CD14-positive monocyte (primary cell): Measurements from ENCODE around the gene WNT5A. TPM values are rescaled to one million over a fixed set of nuclear protein-coding genes. Genes with fewer than 3 reads are reported as not detected.
A peak's percentile ranks its signal among the peaks of the same experiment; 100 is the strongest.

Experiments
- DNase-seq, 3 donors: peaks; one replicate each; pipeline ENCODE4 v3.0.0-alpha.2; 2011 to 2022
- H2AFZ ChIP-seq: 2 replicates; pipeline ENCODE4 v1.6.0; 2012; ENCODE audit warnings: mild to moderate bottlenecking, low read depth, low read length, inconsistent platforms; ENCODE audit not compliant: insufficient read depth, poor library complexity, severe bottlenecking
- H3K27ac ChIP-seq, 2 donors: 1 replicate in 1 of 2; 2 replicates in 1 of 2; pipeline ENCODE4 v1.5.1; 2012 to 2013; ENCODE audit warnings: low read length in 2 of 2, control low read depth in 1 of 2, inconsistent platforms in 1 of 2, low read depth in 1 of 2, mild to moderate bottlenecking in 1 of 2
- H3K27me3 ChIP-seq, 2 donors: one replicate each; pipeline versions ENCODE4 v1.6.0 to v1.6.1; 2011 to 2013; ENCODE audit warnings: low read length in 2 of 2; ENCODE audit not compliant: control insufficient read depth in 2 of 2, insufficient read depth in 2 of 2
- H3K36me3 ChIP-seq, 2 donors: replicated peaks in 1 of 2; 1 replicate in 1 of 2; 2 replicates in 1 of 2; pipeline versions ENCODE4 v1.5.1 to v1.6.1; 2012 to 2013; ENCODE audit warnings: low read length in 2 of 2, control low read depth in 1 of 2, inconsistent platforms in 1 of 2, mild to moderate bottlenecking in 1 of 2; ENCODE audit not compliant: insufficient read depth in 2 of 2, control insufficient read depth in 1 of 2
- H3K4me1 ChIP-seq, 2 donors: 1 replicate in 1 of 2; 2 replicates in 1 of 2; pipeline versions ENCODE4 v1.5.1 to v1.6.1; 2012 to 2013; ENCODE audit warnings: low read length in 2 of 2, control low read depth in 1 of 2, inconsistent platforms in 1 of 2, mild to moderate bottlenecking in 1 of 2, moderate library complexity in 1 of 2; ENCODE audit not compliant: insufficient read depth in 2 of 2, control insufficient read depth in 1 of 2
- H3K4me2 ChIP-seq: replicated peaks from 2 replicates; pipeline ENCODE3; 2012; ENCODE audit warnings: low read length, moderate library complexity, mild to moderate bottlenecking; ENCODE audit not compliant: poor library complexity, severe bottlenecking; ENCODE audit errors: extremely low read depth
- H3K4me3 ChIP-seq, 3 experiments: fragments of 200-600 bp in 1 of 3; sonication (generic) in 1 of 3; replicated peaks in 1 of 3; 1 replicate in 2 of 3; 2 replicates in 1 of 3; pipeline ENCODE4 v1.5.1; 2011 to 2013; ENCODE audit warnings: low read length in 3 of 3, mild to moderate bottlenecking in 3 of 3, control low read depth in 2 of 3, low read depth in 2 of 3, inconsistent platforms in 1 of 3, moderate library complexity in 1 of 3
- H3K79me2 ChIP-seq: 2 replicates; pipeline ENCODE4 v1.6.0; 2012; ENCODE audit warnings: mild to moderate bottlenecking, control low read depth, inconsistent platforms, low read length, moderate library complexity; ENCODE audit not compliant: insufficient read depth
- H3K9ac ChIP-seq: 2 replicates; pipeline ENCODE4 v1.6.0; 2017; ENCODE audit warnings: low read length, mild to moderate bottlenecking; ENCODE audit not compliant: insufficient read depth, poor library complexity, severe bottlenecking
- H3K9me3 ChIP-seq, 2 donors: replicated peaks in 1 of 2; 1 replicate in 1 of 2; 2 replicates in 1 of 2; pipeline versions ENCODE4 v1.5.1 to v1.6.1; 2012 to 2013; ENCODE audit warnings: low read length in 2 of 2, control low read depth in 1 of 2; ENCODE audit not compliant: control insufficient read depth in 1 of 2, insufficient read depth in 1 of 2
- H4K20me1 ChIP-seq: 2 replicates; pipeline ENCODE4 v1.6.0; 2012; ENCODE audit warnings: mild to moderate bottlenecking, low read length, control low read depth, moderate library complexity; ENCODE audit not compliant: insufficient read depth
- H3K27ac Mint-ChIP-seq, 7 donors: one replicate each; pipeline ENCODE4 v1.8.0; 2020; ENCODE audit warnings: mild to moderate bottlenecking in 7 of 7, mixed read lengths in 7 of 7, moderate library complexity in 6 of 7, inconsistent platforms in 2 of 7
- H3K27me3 Mint-ChIP-seq, 3 donors: one replicate each; pipeline ENCODE4 v1.8.0; 2021 to 2022; ENCODE audit warnings: low read depth in 3 of 3, mild to moderate bottlenecking in 3 of 3, mixed read lengths in 3 of 3, moderate library complexity in 3 of 3, inconsistent platforms in 1 of 3
- H3K36me3 Mint-ChIP-seq, 2 donors: one replicate each; pipeline ENCODE4 v1.8.0; 2020; ENCODE audit warnings: mixed read lengths in 2 of 2, inconsistent platforms in 1 of 2, mild to moderate bottlenecking in 1 of 2
- H3K4me1 Mint-ChIP-seq: one replicate; pipeline ENCODE4 v1.8.0; 2020; ENCODE audit warnings: mild to moderate bottlenecking, mixed read lengths
- H3K4me3 Mint-ChIP-seq, 2 donors: one replicate each; pipeline ENCODE4 v1.8.0; 2020; ENCODE audit warnings: mild to moderate bottlenecking in 2 of 2, mixed read lengths in 2 of 2, moderate library complexity in 1 of 2
- H3K9me3 Mint-ChIP-seq, 7 donors: one replicate each; pipeline ENCODE4 v1.8.0; 2020 to 2022; ENCODE audit warnings: mixed read lengths in 7 of 7, mild to moderate bottlenecking in 6 of 7, moderate library complexity in 6 of 7, inconsistent platforms in 2 of 7
- CTCF ChIP-seq: fragments of 200-600 bp; IDR thresholded peaks from one replicate; pipeline ENCODE4 v1.8.0; 2022; ENCODE audit warnings: antibody characterized with exemption, mild to moderate bottlenecking
- WGBS: methylation state at CpG from one replicate; pipeline ENCODE4 v1.1.5; 2013; ENCODE audit warnings: missing lambda C conversion rate; ENCODE audit not compliant: insufficient coverage; 5-methylcytosine and 5-hydroxymethylcytosine counted together
- intact Hi-C, 2 donors: fragments of 100-400 bp; cut with micrococcal nuclease; formaldehyde crosslinking; loops; one replicate each; pipeline versions ENCODE4 v1.15.0 to v1.15.1; 2023
- polyA plus RNA-seq, 3 donors: library from polyadenylated mRNA; depleted of rRNA in 1 of 3; unstranded in 2 of 3; stranded (reverse) in 1 of 3; fragments of 300-500 nt in 2 of 3; fragments of >200 nt in 1 of 3; fragmentation: Illumina TruSeq in 2 of 3; gene quantifications; 1 replicate in 2 of 3; 2 replicates in 1 of 3; pipeline ENCODE4 v1.2.3, GENCODE V29; 2012 to 2021

Gene WNT5A
- polyA plus RNA-seq, 3 donors: 0.01 to 0.03 TPM; not detected in 1

GRCh38 chr3:55435491-55435890 is 51.6 kb downstream of the WNT5A start:
- peaks cover 0 to 3% (median 2%) of the 10 kb centered on the region in 3 donors for H3K27me3 Mint-ChIP-seq
- Histone ChIP-seq H3K4me3 (no peak overlapping the region), H4K20me1 (no peaks in the 10 kb centered on the region), H3K36me3 (no peaks in the 10 kb centered on the region), H2AFZ (no peak overlapping the region), H3K79me2 (no peaks in the 10 kb centered on the region), H3K4me2 (no peak overlapping the region), H3K4me1 (no peaks in the 10 kb centered on the region), H3K27me3 (no peaks in the 10 kb centered on the region), H3K27ac (no peak overlapping the region), H3K9me3 (no peaks in the 10 kb centered on the region), H3K9ac (no peak overlapping the region)
- peaks cover 0 to 2% (median 0%) of the 10 kb centered on the region in 7 donors for H3K9me3 Mint-ChIP-seq
- intact Hi-C loops: no loop called here
- 93% methylated on average over 2 of the region's 8 CpGs for WGBS
- no peak for DNase-seq
- no peak overlapping the region for H3K4me3 Mint-ChIP-seq
- H3K4me1 Mint-ChIP-seq: no peaks in the 10 kb centered on the region
- no peak overlapping the region for H3K27ac Mint-ChIP-seq
- no peaks in the 10 kb centered on the region for H3K36me3 Mint-ChIP-seq
- no peak for TF ChIP-seq CTCF

- H3K36me3 Mint-ChIP-seq: no peaks in the 10 kb centered on the region
- Histone ChIP-seq H3K36me3 (no peaks in the 10 kb centered on the region), H3K4me2 (no peak overlapping the region)
Measured at GRCh38 chr3:55434789-55435188, 52.3 kb downstream of the WNT5A start.

More at GRCh38 chr3:55434789-55435188, 52.3 kb downstream of the WNT5A start:
- intact Hi-C loops: no loop called here
- H2AFZ ChIP-seq: no peak overlapping the region
- no peaks in the 10 kb centered on the region for H4K20me1 ChIP-seq
- H3K4me3 ChIP-seq: no peak overlapping the region
- no peak for DNase-seq
- no peak overlapping the region for H3K9ac ChIP-seq
- no peak overlapping the region for H3K27ac ChIP-seq
- no peaks in the 10 kb centered on the region for H3K79me2 ChIP-seq
- peaks cover 0 to 2% (median 0%) of the 10 kb centered on the region in 7 donors for H3K9me3 Mint-ChIP-seq
- WGBS: no CpG with 5 or more reads among the region's 1 CpG
- H3K4me3 Mint-ChIP-seq: no peak overlapping the region
- peaks cover 0 to 3% (median 2%) of the 10 kb centered on the region in 3 donors for H3K27me3 Mint-ChIP-seq
- TF ChIP-seq CTCF: peak; percentile 52
- no peaks in the 10 kb centered on the region for H3K4me1 ChIP-seq
- no peaks in the 10 kb centered on the region for H3K9me3 ChIP-seq
- H3K4me1 Mint-ChIP-seq: no peaks in the 10 kb centered on the region
- no peaks in the 10 kb centered on the region for H3K27me3 ChIP-seq
- H3K27ac Mint-ChIP-seq: no peak overlapping the region
